COLO668 (cell line): Measurements from ENCODE around the gene DLX6.

Experiments used
- DNase-seq: peaks from one replicate; lab custom pipeline; 2025; ENCODE audit not compliant: unreplicated experiment; lab: John Stamatoyannopoulos, UW

DLX6 gene

GRCh38 chr7:96995406-96996110, 9.8 kb upstream of the DLX6 start:
- DNase-seq: no peak

- no peak for DNase-seq
These were observed 9.0 kb upstream of the DLX6 start for GRCh38 chr7:96996111-96996957.

GRCh38 chr7:96996958-96997511, 8.3 kb upstream of the DLX6 start:
- no peak for DNase-seq

- no peak for DNase-seq
These were observed 7.8 kb upstream of the DLX6 start for GRCh38 chr7:96997512-96998032.

GRCh38 chr7:96998333-96998732, 7.0 kb upstream of the DLX6 start:
- DNase-seq: no peak

GRCh38 chr7:96998744-96999143, 6.6 kb upstream of the DLX6 start:
- no peak for DNase-seq

- no peak for DNase-seq
These were observed 4.1 kb upstream of the DLX6 start for GRCh38 chr7:97001221-97001620.

- no peak for DNase-seq
These were observed 3.4 kb upstream of the DLX6 start for GRCh38 chr7:97001656-97002554.

GRCh38 chr7:97002555-97003261, 2.6 kb upstream of the DLX6 start:
- DNase-seq: no peak

GRCh38 chr7:97003262-97004246, 1.8 kb upstream of the DLX6 start:
- no peak for DNase-seq

- DNase-seq: no peak
These were observed 838 bp upstream of the DLX6 start for GRCh38 chr7:97004247-97005182.

- DNase-seq: peak; percentile 84
These were observed 882 bp downstream of the DLX6 start for GRCh38 chr7:97006055-97006815.

- DNase-seq: peak; percentile 39
These were observed 1.6 kb downstream of the DLX6 start for GRCh38 chr7:97006816-97007582.

- DNase-seq: no peak
These were observed 2.2 kb downstream of the DLX6 start for GRCh38 chr7:97007583-97007861.

GRCh38 chr7:97008275-97008917, 3.0 kb downstream of the DLX6 start:
- DNase-seq: no peak
